A673 (cell line): ENCODE results near the gene BPTF. TPM values are rescaled to one million over a fixed set of nuclear protein-coding genes. Genes with fewer than 3 reads are reported as not detected.
"Not testable (repeated sequence)": the region's sequence is repeated elsewhere in the genome, so short reads cannot be mapped to it uniquely, and the experiment has no call there.

Experiments
- BruUV-seq: library from RNA; stranded (reverse); fragments of 400-500 nt; replicated peaks from 2 replicates; lab custom pipeline; 2021; lab: Mats Ljungman, UMichigan
- CTCF ChIA-PET: fragments of 300-600 bp; sonication (Branson Sonifier 250); formaldehyde crosslinking; loops from one replicate; lab custom pipeline; 2022; ENCODE audit warnings: antibody characterized with exemption; lab: Charles Lee
- POLR2A ChIA-PET: fragments of 300-600 bp; sonication (Branson Sonifier 250); formaldehyde crosslinking; loops from one replicate; lab custom pipeline; 2022; ENCODE audit warnings: antibody characterized with exemption; ENCODE audit not compliant: low non-redundant PET; lab: Charles Lee
- DNase-seq: peaks from one replicate; pipeline ENCODE4 v3.0.0-alpha.2; 2015; ENCODE audit warnings: low spot score
- H3K27ac ChIP-seq: fragments of 200-600 bp; sonication (generic); 2 replicates; pipeline ENCODE4 v1.5.1; 2016; ENCODE audit warnings: mixed run types, low read depth, mild to moderate bottlenecking, mixed read lengths, antibody characterized with exemption, low read length; ENCODE audit not compliant: poor library complexity, severe bottlenecking
- H3K27me3 ChIP-seq: fragments of 200-600 bp; sonication (generic); replicated peaks from 2 replicates; pipeline ENCODE4 v1.6.1; 2017; ENCODE audit warnings: mixed run types, low read depth, mild to moderate bottlenecking, mixed read lengths, antibody characterized with exemption, low read length; ENCODE audit not compliant: insufficient read depth, poor library complexity
- H3K36me3 ChIP-seq: fragments of 200-600 bp; sonication (generic); 2 replicates; pipeline ENCODE4 v1.6.1; 2016; ENCODE audit warnings: mixed run types, mild to moderate bottlenecking, mixed read lengths, antibody characterized with exemption, low read length; ENCODE audit not compliant: insufficient read depth, poor library complexity, severe bottlenecking
- H3K4me1 ChIP-seq: fragments of 200-600 bp; sonication (generic); 2 replicates; pipeline ENCODE4 v1.6.1; 2017; ENCODE audit warnings: mixed run types, mild to moderate bottlenecking, mixed read lengths, antibody characterized with exemption, low read length; ENCODE audit not compliant: insufficient read depth, poor library complexity, severe bottlenecking
- H3K4me3 ChIP-seq: fragments of 200-600 bp; sonication (generic); 2 replicates; pipeline ENCODE4 v1.5.1; 2016; ENCODE audit warnings: low read depth, mixed run types, mild to moderate bottlenecking, mixed read lengths, low read length; ENCODE audit not compliant: poor library complexity, severe bottlenecking
- H3K9me3 ChIP-seq: fragments of 200-600 bp; sonication (generic); 2 replicates; pipeline ENCODE4 v1.6.1; 2016; ENCODE audit warnings: mixed run types, low read depth, mild to moderate bottlenecking, mixed read lengths, antibody characterized with exemption, low read length; ENCODE audit not compliant: poor library complexity, severe bottlenecking
- CTCF ChIP-seq: fragments of 300-800, 200-600 bp; sonication (generic); conservative IDR thresholded peaks from 2 replicates; pipeline ENCODE4 v1.5.1; 2017; ENCODE audit warnings: low read depth, mild to moderate bottlenecking, antibody characterized with exemption, low read length, moderate library complexity, mixed read lengths
- EZH2 ChIP-seq: fragments of 200-600 bp; sonication (generic); IDR thresholded peaks from 2 replicates; pipeline ENCODE4 v1.6.1; 2017; ENCODE audit warnings: borderline replicate concordance, low read depth, mild to moderate bottlenecking, mixed read lengths, antibody characterized with exemption, low read length; ENCODE audit not compliant: poor library complexity, severe bottlenecking
- intact Hi-C: fragments of 100-400 bp; cut with micrococcal nuclease; formaldehyde crosslinking; loops from one replicate; pipeline ENCODE4 v1.10.0; 2022; ENCODE audit not compliant: unreplicated experiment
- total RNA-seq: library from RNA; stranded (reverse); gene quantifications from 2 replicates; pipeline ENCODE4 v1.2.3, GENCODE V29; 2021

BPTF gene
- total RNA-seq, 1 experiment from 2014 or later = 108 TPM

GRCh38 chr17:67947325-67947813, 122.1 kb downstream of the BPTF start:
- CTCF ChIA-PET = no interaction called here
- Histone ChIP-seq H3K36me3 (peaks cover 86% of the 10 kb centered on the region), H3K4me1 (no peaks in the 10 kb centered on the region), H3K27ac (no peak overlapping the region), H3K9me3 (no peaks in the 10 kb centered on the region), H3K4me3 (no peak overlapping the region), H3K27me3 (no peaks in the 10 kb centered on the region)
- POLR2A ChIA-PET = no interaction called here
- TF ChIP-seq EZH2 = no peak
- no peak for TF ChIP-seq CTCF
- intact Hi-C loops = no loop called here
- BruUV-seq = no TSS peak
- no peak for DNase-seq

- no peaks in the 10 kb centered on the region for H3K9me3 ChIP-seq
- no TSS peak for BruUV-seq
- no peak overlapping the region for H3K4me3 ChIP-seq
- intact Hi-C loops = no loop called here
- H3K36me3 ChIP-seq = peaks cover 56% of the 10 kb centered on the region
- H3K27me3 ChIP-seq = no peaks in the 10 kb centered on the region
- TF ChIP-seq EZH2 (no peak), CTCF (no peak)
- H3K27ac ChIP-seq = no peak overlapping the region
- CTCF ChIA-PET = no interaction called here
- DNase-seq = no peak
- POLR2A ChIA-PET = no interaction called here
- H3K4me1 ChIP-seq = no peaks in the 10 kb centered on the region
Observed at GRCh38 chr17:67950945-67951344, 125.6 kb downstream of the BPTF start.

- H3K27ac ChIP-seq = no peak overlapping the region
Observed at GRCh38 chr17:67959510-67959909, 134.2 kb downstream of the BPTF start.

GRCh38 chr17:67960276-67960675, 135.0 kb downstream of the BPTF start:
- intact Hi-C loops = loop anchor here (5.0 kb wide), 1 partner anchor 502 kb away; no protein-coding TSS in a partner anchor
- BruUV-seq, H3K27me3 ChIP-seq, H3K27ac ChIP-seq, DNase-seq, H3K9me3 ChIP-seq, POLR2A ChIA-PET, H3K4me3 ChIP-seq, H3K4me1 ChIP-seq: not testable (repeated sequence)
- H3K36me3 ChIP-seq = peaks cover 31% of the 10 kb centered on the region
- CTCF ChIA-PET = interaction anchor here (0.5 kb wide), 1 partner anchor 90 kb away, joined by 6 read pairs; no protein-coding TSS in a partner anchor

More at GRCh38 chr17:67959510-67959909, 134.2 kb downstream of the BPTF start:
- intact Hi-C loops = no loop called here
- ChIA-PET POLR2A (interaction anchor here (0.6 kb wide), 1 partner anchor 76 kb away, joined by 3 read pairs; the partner anchor contains the start of gene KPNA2), CTCF (interaction anchor here (1.6 kb wide), 1 partner anchor 15 kb away, joined by 4 read pairs; no protein-coding TSS in a partner anchor)
- BruUV-seq = no TSS peak
- Histone ChIP-seq H3K4me1 (no peaks in the 10 kb centered on the region), H3K9me3 (no peaks in the 10 kb centered on the region), H3K27me3 (no peaks in the 10 kb centered on the region), H3K36me3 (peaks cover 25% of the 10 kb centered on the region), H3K4me3 (no peak overlapping the region)
- TF ChIP-seq EZH2 = no peak
- no peak for TF ChIP-seq CTCF
- no peak for DNase-seq

- POLR2A ChIA-PET, DNase-seq, H3K4me3 ChIP-seq, BruUV-seq, H3K4me1 ChIP-seq, H3K27ac ChIP-seq, H3K9me3 ChIP-seq, CTCF ChIA-PET, H3K27me3 ChIP-seq: not testable (repeated sequence)
- peaks cover 44% of the 10 kb centered on the region for H3K36me3 ChIP-seq
- intact Hi-C loops = loop anchor here (5.0 kb wide), 1 partner anchor 500 kb away; no protein-coding TSS in a partner anchor
Observed at GRCh38 chr17:67962156-67962555, 136.9 kb downstream of the BPTF start.
